ENCODE results near the gene KAT14. TPM values are rescaled to one million over a fixed set of nuclear protein-coding genes. Genes with fewer than 3 reads are reported as not detected.
"Not testable (repeated sequence)": the region's sequence is repeated elsewhere in the genome, so short reads cannot be mapped to it uniquely, and the experiment has no call there.

KAT14 gene
- polyA plus RNA-seq, 1 donor (not counting 4 experiments of a cell fraction or from before 2014, with no cell fraction given) = 9.8 TPM

- no peaks in the 10 kb centered on the region for H4K20me1 ChIP-seq (ENCODE audit: control insufficient read depth, extremely low read depth, insufficient read depth, low read length)
- H3K9me3 ChIP-seq (ENCODE audit: control insufficient read depth, low read depth, low read length) = no peaks in the 10 kb centered on the region
- no peaks in the 10 kb centered on the region for H3K79me2 ChIP-seq (ENCODE audit: control insufficient read depth, insufficient read depth, low read length)
- no peaks in the 10 kb centered on the region for H3K36me3 ChIP-seq (ENCODE audit: control insufficient read depth in 2 of 2, extremely low read depth in 1 of 2, insufficient read depth in 2 of 2, low read length in 2 of 2)
- no peaks in the 10 kb centered on the region for H3K27me3 ChIP-seq (ENCODE audit: control insufficient read depth, extremely low read depth, insufficient read depth, low read length)
- H3K9me1 ChIP-seq (ENCODE audit: control insufficient read depth, extremely low read depth, insufficient read depth, low read length) = no peaks in the 10 kb centered on the region
- peak overlapping the region; percentile 66 for H3K4me2 ChIP-seq (ENCODE audit: control insufficient read depth, extremely low read depth, insufficient read depth, low read depth, low read length)
- TF ChIP-seq EZH2 (IDR thresholded peaks at IDR 0.05; ENCODE audit: low read length) (no peak), CTCF (optimal IDR thresholded peaks at IDR 0.05 in 1 of 3, IDR thresholded peaks at IDR 0.05 in 1 of 3, conservative IDR thresholded peaks at IDR 0.05 in 1 of 3; ENCODE audit: extremely low read depth in 1 of 3, insufficient read depth in 2 of 3, low read length in 3 of 3) (no peak)
- peak overlapping the region; percentile 69 for H2AFZ ChIP-seq (ENCODE audit: control insufficient read depth, low read length)
- DNase-seq (ENCODE audit: low read depth, low spot score) (no peak), FAIRE-seq (peak; percentile 83)
- H3K4me1 ChIP-seq (ENCODE audit: control insufficient read depth, extremely low read depth, insufficient read depth, low read length) = peaks cover 23% of the 10 kb centered on the region
- H3K27ac ChIP-seq (ENCODE audit: control insufficient read depth, insufficient read depth, low read length) = peak overlapping the region; percentile 9
- dilution Hi-C loops (cut with MboI; ENCODE audit: extremely low pct_ligation_motif_present, low sequenced_read_pairs) = no loop called here
- H3K4me3 ChIP-seq (ENCODE audit: control insufficient read depth in 2 of 3, extremely low read depth in 1 of 3, insufficient read depth in 2 of 3, low read depth in 1 of 3, low read length in 3 of 3) = peak overlapping the region in 1 of 3 experiments; percentile 31
- peak overlapping the region; percentile 20 for H3K9ac ChIP-seq (ENCODE audit: control insufficient read depth, extremely low read depth, insufficient read depth, low read length)
These were observed 87.4 kb downstream of the KAT14 start for GRCh38 chr20:18224968-18225568.

GRCh38 chr20:18225632-18226031 lies 88.0 kb downstream of the KAT14 start:
- FAIRE-seq (no peak), DNase-seq (ENCODE audit: low read depth, low spot score) (no peak)
- H3K9ac ChIP-seq (ENCODE audit: control insufficient read depth, extremely low read depth, insufficient read depth, low read length) = peak overlapping the region; percentile 20
- H3K9me1 ChIP-seq (ENCODE audit: control insufficient read depth, extremely low read depth, insufficient read depth, low read length) = no peaks in the 10 kb centered on the region
- no peak overlapping the region for H3K4me3 ChIP-seq (ENCODE audit: control insufficient read depth in 2 of 3, extremely low read depth in 1 of 3, insufficient read depth in 2 of 3, low read depth in 1 of 3, low read length in 3 of 3)
- no peaks in the 10 kb centered on the region for H3K9me3 ChIP-seq (ENCODE audit: control insufficient read depth, low read depth, low read length)
- peak overlapping the region; percentile 66 for H3K4me2 ChIP-seq (ENCODE audit: control insufficient read depth, extremely low read depth, insufficient read depth, low read depth, low read length)
- H3K36me3 ChIP-seq (ENCODE audit: control insufficient read depth in 2 of 2, extremely low read depth in 1 of 2, insufficient read depth in 2 of 2, low read length in 2 of 2) = no peaks in the 10 kb centered on the region
- dilution Hi-C loops (cut with MboI; ENCODE audit: extremely low pct_ligation_motif_present, low sequenced_read_pairs) = no loop called here
- no peaks in the 10 kb centered on the region for H3K79me2 ChIP-seq (ENCODE audit: control insufficient read depth, insufficient read depth, low read length)
- no peak overlapping the region for H2AFZ ChIP-seq (ENCODE audit: control insufficient read depth, low read length)
- no peak overlapping the region for H3K27ac ChIP-seq (ENCODE audit: control insufficient read depth, insufficient read depth, low read length)
- TF ChIP-seq CTCF (optimal IDR thresholded peaks at IDR 0.05 in 1 of 3, IDR thresholded peaks at IDR 0.05 in 1 of 3, conservative IDR thresholded peaks at IDR 0.05 in 1 of 3; ENCODE audit: extremely low read depth in 1 of 3, insufficient read depth in 2 of 3, low read length in 3 of 3) = no peak
- TF ChIP-seq EZH2 (IDR thresholded peaks at IDR 0.05; ENCODE audit: low read length) = no peak
- H3K27me3 ChIP-seq (ENCODE audit: control insufficient read depth, extremely low read depth, insufficient read depth, low read length) = no peaks in the 10 kb centered on the region
- peaks cover 23% of the 10 kb centered on the region for H3K4me1 ChIP-seq (ENCODE audit: control insufficient read depth, extremely low read depth, insufficient read depth, low read length)
- no peaks in the 10 kb centered on the region for H4K20me1 ChIP-seq (ENCODE audit: control insufficient read depth, extremely low read depth, insufficient read depth, low read length)

GRCh38 chr20:18226741-18227140 lies 89.1 kb downstream of the KAT14 start:
- dilution Hi-C loops (cut with MboI; ENCODE audit: extremely low pct_ligation_motif_present, low sequenced_read_pairs); FAIRE-seq; H3K9me1 ChIP-seq (ENCODE audit: control insufficient read depth, extremely low read depth, insufficient read depth, low read length); DNase-seq (ENCODE audit: low read depth, low spot score); H3K36me3 ChIP-seq (ENCODE audit: control insufficient read depth in 2 of 2, extremely low read depth in 1 of 2, insufficient read depth in 2 of 2, low read length in 2 of 2); H3K9me3 ChIP-seq (ENCODE audit: control insufficient read depth, low read depth, low read length); H3K79me2 ChIP-seq (ENCODE audit: control insufficient read depth, insufficient read depth, low read length); H3K4me2 ChIP-seq (ENCODE audit: control insufficient read depth, extremely low read depth, insufficient read depth, low read depth, low read length); H3K27me3 ChIP-seq (ENCODE audit: control insufficient read depth, extremely low read depth, insufficient read depth, low read length); H3K9ac ChIP-seq (ENCODE audit: control insufficient read depth, extremely low read depth, insufficient read depth, low read length); H2AFZ ChIP-seq (ENCODE audit: control insufficient read depth, low read length); H3K27ac ChIP-seq (ENCODE audit: control insufficient read depth, insufficient read depth, low read length); H4K20me1 ChIP-seq (ENCODE audit: control insufficient read depth, extremely low read depth, insufficient read depth, low read length); H3K4me3 ChIP-seq (ENCODE audit: control insufficient read depth in 2 of 3, extremely low read depth in 1 of 3, insufficient read depth in 2 of 3, low read depth in 1 of 3, low read length in 3 of 3): not testable (repeated sequence)
- peaks cover 23% of the 10 kb centered on the region for H3K4me1 ChIP-seq (ENCODE audit: control insufficient read depth, extremely low read depth, insufficient read depth, low read length)

Measured in keratinocyte (primary cell).